ENCODE results near the gene AZIN2.
"Not testable (repeated sequence)": the region's sequence is repeated elsewhere in the genome, so short reads cannot be mapped to it uniquely, and the experiment has no call there.

AZIN2 gene

DNA sequence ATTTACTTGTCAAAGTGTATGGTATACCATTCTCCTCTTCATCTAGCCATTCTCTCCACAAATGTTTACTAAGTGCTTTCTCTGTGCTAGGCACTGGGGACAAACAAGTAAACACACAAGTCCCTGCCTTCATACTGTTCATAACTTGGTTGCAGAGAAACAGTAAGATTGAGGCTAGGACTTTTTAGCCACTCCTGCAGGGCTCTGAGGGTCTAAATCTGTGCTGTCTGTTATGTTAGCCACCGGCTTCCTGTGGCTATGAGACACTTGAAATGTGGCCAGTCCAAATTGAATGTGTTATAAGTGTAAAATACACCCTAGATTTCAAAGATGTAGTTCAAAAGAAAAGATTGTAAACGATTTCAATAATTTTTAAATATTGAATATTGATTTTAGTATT, 50.2 kb downstream of the AZIN2 start:
- DNase-seq (ENCODE audit: insufficient read length, low spot score) = no peak
- TF ChIP-seq PAX5 (IDR thresholded peaks at IDR 0.05; ENCODE audit: insufficient read depth, low read length, severe bottlenecking) (no peak), POU2F2 (IDR thresholded peaks at IDR 0.05; ENCODE audit: low read depth, low read length) (no peak), POLR2A (IDR thresholded peaks at IDR 0.05; ENCODE audit: low read depth, low read length) (no peak), SPI1 (IDR thresholded peaks at IDR 0.05; ENCODE audit: low read depth, low read length) (no peak), TAF1 (IDR thresholded peaks at IDR 0.05; ENCODE audit: low read depth, low read length) (no peak), POLR2AphosphoS5 (IDR thresholded peaks at IDR 0.05; ENCODE audit: low read depth, low read length) (no peak)
- FAIRE-seq = peak; percentile 33

DNA sequence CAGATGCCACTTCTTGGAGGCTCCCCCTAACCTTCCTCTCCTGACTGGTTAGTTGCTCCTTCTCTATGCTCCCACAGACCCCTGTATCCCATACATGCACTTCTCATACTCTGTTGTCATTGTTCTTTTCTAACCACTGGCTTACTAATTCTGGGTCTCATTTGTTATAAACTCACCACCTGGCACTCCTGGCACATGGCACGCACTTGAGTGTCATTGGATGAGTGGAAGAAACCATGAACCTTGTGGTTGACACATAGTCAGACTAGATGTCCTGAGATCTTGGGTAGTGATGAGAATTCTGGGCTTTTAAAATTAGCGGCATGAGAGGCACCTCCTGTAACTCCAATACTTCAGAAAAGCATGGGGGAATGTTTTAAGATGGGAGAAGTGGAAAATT, 51.6 kb downstream of the AZIN2 start:
- DNase-seq (ENCODE audit: insufficient read length, low spot score) (no peak), FAIRE-seq (no peak)
- TF ChIP-seq POLR2A (IDR thresholded peaks at IDR 0.05; ENCODE audit: low read depth, low read length) (no peak), POU2F2 (IDR thresholded peaks at IDR 0.05; ENCODE audit: low read depth, low read length) (no peak)

DNA sequence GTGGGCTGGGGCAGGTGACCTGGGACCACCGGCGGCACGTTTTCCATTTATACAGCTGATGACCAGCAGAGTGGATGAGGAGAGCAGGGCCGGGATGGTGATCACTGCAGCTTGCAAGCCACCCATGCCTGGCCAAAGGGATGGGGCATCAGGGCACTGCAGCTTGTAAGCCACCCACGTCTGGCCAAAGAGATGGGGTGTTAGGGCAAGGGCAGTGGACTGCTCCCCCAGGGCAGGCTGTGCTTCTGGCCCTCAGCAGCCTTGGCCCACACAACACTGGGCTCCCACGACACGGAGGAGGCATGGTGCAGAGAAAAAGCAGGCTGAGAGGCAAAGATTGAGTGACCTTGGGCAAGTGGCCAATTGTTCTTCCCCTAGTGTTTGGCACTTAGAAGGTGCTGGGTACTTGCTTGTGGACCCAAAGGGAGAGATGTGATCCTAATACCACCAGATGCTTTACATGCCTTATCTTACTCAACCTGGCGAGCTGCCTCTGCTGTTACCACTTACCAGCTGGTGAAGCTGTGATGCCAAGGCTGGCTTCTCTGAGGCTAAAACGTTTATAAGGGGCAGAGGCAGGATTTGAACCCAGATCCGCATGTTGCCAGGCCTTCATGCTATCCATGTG, 52.6 kb downstream of the AZIN2 start:
- DNase-seq (ENCODE audit: insufficient read length, low spot score) (no peak), FAIRE-seq (no peak)
- TF ChIP-seq TAF1 (IDR thresholded peaks at IDR 0.05; ENCODE audit: low read depth, low read length) (no peak), POLR2AphosphoS5 (IDR thresholded peaks at IDR 0.05; ENCODE audit: low read depth, low read length) (no peak), POU2F2 (IDR thresholded peaks at IDR 0.05; ENCODE audit: low read depth, low read length) (no peak), POLR2A (IDR thresholded peaks at IDR 0.05; ENCODE audit: low read depth, low read length) (no peak), PAX5 (IDR thresholded peaks at IDR 0.05; ENCODE audit: insufficient read depth, low read length, severe bottlenecking) (no peak), SPI1 (IDR thresholded peaks at IDR 0.05; ENCODE audit: low read depth, low read length) (no peak)

DNA sequence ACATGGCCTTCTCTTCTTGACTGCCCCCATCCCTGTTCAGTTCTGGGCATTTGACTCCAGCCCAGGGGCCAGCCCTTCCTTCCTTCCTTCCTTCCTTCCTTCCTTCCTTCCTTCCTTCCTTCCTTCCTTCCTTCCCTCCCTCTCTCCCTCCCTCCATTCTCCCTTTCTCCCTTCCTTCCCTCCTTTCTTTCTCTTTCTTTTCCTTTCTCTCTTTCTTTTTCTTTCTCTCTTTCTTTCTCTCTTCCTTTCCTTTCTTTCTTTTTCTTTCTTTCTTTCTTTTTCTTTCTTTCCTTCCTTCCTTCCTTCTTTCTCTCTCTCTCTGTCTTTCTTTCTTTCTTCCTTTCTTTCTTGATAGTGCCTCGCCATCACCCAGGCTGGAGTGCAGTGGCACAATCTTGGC, 55.1 kb downstream of the AZIN2 start:
- DNase-seq (ENCODE audit: insufficient read length, low spot score); FAIRE-seq: not testable (repeated sequence)

DNA sequence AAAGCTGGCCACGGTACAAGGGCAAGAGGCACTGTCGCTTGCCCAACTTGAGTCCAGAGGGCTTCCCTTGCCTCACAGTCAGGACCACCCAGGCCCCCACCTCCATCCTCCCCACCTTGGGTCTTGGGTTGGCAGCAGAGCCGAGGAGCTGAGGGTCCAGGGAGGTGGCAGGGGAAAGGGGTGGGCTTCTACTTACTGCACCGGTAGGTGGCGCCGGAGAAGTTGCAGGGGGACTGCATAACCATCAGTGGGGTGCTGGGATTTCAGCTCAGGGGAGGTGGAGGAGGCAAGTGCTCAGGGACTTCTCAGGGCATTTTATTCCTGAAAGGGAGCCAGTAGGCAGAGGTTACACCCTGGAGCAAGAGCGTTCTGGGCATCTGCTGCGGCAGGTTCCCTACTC, 56.8 kb downstream of the AZIN2 start:
- FAIRE-seq (peak; percentile 57), DNase-seq (ENCODE audit: insufficient read length, low spot score) (no peak)
- TF ChIP-seq TAF1 (IDR thresholded peaks at IDR 0.05; ENCODE audit: low read depth, low read length) (no peak), POU2F2 (IDR thresholded peaks at IDR 0.05; ENCODE audit: low read depth, low read length) (no peak), POLR2A (IDR thresholded peaks at IDR 0.05; ENCODE audit: low read depth, low read length) (no peak), SPI1 (IDR thresholded peaks at IDR 0.05; ENCODE audit: low read depth, low read length) (no peak)

DNA sequence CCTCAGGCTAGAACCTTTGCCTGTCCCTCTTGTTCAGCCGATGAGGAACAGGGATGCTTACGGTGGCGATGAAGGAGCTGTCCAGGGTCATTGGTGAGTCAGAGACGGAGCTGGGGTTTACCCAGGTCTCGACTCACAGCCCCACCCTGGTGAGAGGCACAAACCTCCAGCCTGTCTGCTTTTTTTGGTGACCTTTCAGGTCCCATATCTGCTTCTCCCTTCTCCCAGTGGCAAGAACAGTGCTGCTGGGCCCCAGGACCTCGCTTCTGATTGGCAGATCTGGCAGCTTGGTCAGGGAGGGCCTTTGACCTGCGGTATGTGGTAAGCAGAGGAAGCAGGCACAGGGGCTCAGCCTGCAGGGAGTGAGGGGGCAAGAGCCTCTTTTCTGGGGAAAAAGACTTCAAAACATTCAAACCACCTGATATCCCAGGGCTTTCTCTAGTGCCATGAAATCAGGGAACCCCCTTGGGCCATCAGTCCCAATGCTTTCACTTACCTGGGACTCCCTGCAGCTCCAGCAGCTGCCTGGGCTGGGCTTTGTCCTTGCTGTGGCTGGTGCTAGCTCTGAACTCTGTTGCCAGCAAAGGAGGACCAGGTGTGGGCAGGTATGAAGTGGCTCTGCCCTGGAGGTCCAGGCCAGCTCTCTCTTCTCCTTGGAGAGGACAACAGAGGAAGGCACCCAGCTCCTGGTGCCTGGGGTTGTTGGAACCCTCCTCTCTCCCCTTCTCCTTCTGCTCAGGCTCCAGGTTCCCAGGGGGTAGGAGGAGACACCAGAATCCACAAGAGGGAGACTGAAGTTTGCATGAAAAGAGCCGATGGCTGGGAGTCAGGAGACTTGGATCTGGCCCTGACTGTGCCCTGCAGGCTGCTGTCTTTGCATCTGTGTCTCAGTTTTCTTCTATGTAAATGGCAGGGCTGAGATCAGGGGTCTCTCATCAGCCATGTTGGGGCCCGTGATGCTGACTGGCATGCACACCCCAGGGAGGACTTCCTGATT, 59.5 kb downstream of the AZIN2 start:
- FAIRE-seq = no peak
- no peak for TF ChIP-seq SPI1 (IDR thresholded peaks at IDR 0.05; ENCODE audit: low read depth, low read length)
- TF ChIP-seq POU2F2 (IDR thresholded peaks at IDR 0.05; ENCODE audit: low read depth, low read length) = no peak
- TF ChIP-seq POLR2AphosphoS5 (IDR thresholded peaks at IDR 0.05; ENCODE audit: low read depth, low read length) = no peak
- no peak for TF ChIP-seq TAF1 (IDR thresholded peaks at IDR 0.05; ENCODE audit: low read depth, low read length)
- TF ChIP-seq PAX5 (IDR thresholded peaks at IDR 0.05; ENCODE audit: insufficient read depth, low read length, severe bottlenecking) = no peak
- TF ChIP-seq POLR2A (IDR thresholded peaks at IDR 0.05; ENCODE audit: low read depth, low read length) = no peak
- no peak for DNase-seq (ENCODE audit: insufficient read length, low spot score)

DNA sequence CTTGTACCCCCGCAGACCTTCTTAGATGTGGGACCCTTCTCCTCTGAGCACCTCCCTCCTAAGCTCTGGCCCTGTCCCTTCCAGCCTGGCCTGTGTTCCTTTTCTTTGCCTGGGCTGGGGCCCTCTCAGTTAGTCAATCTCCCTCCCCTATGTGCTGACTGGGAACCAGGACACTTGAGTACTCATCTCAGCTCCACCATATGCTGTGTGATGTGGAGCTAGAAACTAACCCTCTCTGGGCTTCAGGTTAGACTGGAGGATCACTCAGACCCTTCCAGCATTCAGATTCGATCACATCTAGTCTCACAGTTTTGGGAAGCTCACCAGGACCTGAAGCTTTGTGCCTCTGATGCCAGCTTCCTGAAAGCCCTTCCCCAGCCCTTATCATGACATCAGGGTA, 60.3 kb downstream of the AZIN2 start:
- DNase-seq (ENCODE audit: insufficient read length, low spot score) = no peak
- no peak for TF ChIP-seq POU2F2 (IDR thresholded peaks at IDR 0.05; ENCODE audit: low read depth, low read length)
- TF ChIP-seq SPI1 (IDR thresholded peaks at IDR 0.05; ENCODE audit: low read depth, low read length) = no peak
- TF ChIP-seq POLR2AphosphoS5 (IDR thresholded peaks at IDR 0.05; ENCODE audit: low read depth, low read length) = no peak
- TF ChIP-seq PAX5 (IDR thresholded peaks at IDR 0.05; ENCODE audit: insufficient read depth, low read length, severe bottlenecking) = no peak
- TF ChIP-seq TAF1 (IDR thresholded peaks at IDR 0.05; ENCODE audit: low read depth, low read length) = no peak
- no peak for TF ChIP-seq POLR2A (IDR thresholded peaks at IDR 0.05; ENCODE audit: low read depth, low read length)
- FAIRE-seq = no peak

DNA sequence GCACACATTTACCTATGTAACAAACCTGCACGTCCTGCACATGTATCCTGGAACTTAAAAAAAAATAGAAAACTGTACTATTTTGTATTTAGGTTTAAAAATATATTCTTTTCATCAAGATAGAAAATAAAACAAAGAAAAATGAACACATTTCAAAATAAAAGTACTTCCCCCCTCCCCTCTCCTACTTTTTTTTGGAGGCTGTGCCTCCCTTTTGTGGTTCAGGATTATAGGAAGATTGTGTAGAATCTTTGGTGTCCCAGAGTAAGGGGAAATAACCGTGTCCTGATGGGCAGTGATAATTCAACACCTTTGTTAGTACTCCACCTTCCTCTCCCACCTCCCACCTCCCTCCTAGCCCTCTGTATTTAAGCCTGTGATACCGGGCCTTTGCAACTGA, 60.8 kb downstream of the AZIN2 start:
- DNase-seq (ENCODE audit: insufficient read length, low spot score) (no peak), FAIRE-seq (no peak)
- TF ChIP-seq POLR2AphosphoS5 (IDR thresholded peaks at IDR 0.05; ENCODE audit: low read depth, low read length) (no peak), POLR2A (IDR thresholded peaks at IDR 0.05; ENCODE audit: low read depth, low read length) (no peak), PAX5 (IDR thresholded peaks at IDR 0.05; ENCODE audit: insufficient read depth, low read length, severe bottlenecking) (no peak), SPI1 (IDR thresholded peaks at IDR 0.05; ENCODE audit: low read depth, low read length) (no peak), TAF1 (IDR thresholded peaks at IDR 0.05; ENCODE audit: low read depth, low read length) (no peak), POU2F2 (IDR thresholded peaks at IDR 0.05; ENCODE audit: low read depth, low read length) (no peak)

DNA sequence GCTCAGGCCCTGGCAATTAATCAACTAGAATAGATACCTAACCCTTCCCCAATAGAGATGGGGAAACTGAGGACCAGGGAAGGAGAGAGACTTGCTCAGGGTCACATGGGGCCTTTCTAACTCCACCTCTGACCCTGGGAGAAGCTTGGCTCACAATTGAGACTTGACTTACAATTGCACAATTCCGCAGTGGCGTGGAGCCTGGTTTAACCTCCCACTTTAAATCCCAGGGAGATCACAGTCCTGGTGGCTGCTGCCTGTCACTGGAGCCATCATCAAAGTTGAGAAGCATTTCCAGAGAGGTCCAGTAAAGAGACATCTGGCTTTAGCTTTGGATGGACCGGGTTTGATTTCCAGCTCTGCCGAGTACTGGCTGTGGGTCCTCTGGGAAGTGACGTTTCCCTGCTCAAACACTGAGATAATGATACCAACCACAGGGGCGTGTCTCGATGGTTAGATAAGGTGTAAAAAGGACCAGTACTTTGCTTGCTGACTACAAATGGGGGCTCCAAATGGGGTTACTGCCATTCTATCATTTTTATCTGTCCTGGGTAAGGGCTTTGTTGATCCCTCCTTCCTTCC, 61.6 kb downstream of the AZIN2 start:
- TF ChIP-seq POLR2A (IDR thresholded peaks at IDR 0.05; ENCODE audit: low read depth, low read length) (no peak), POLR2AphosphoS5 (IDR thresholded peaks at IDR 0.05; ENCODE audit: low read depth, low read length) (no peak), PAX5 (IDR thresholded peaks at IDR 0.05; ENCODE audit: insufficient read depth, low read length, severe bottlenecking) (no peak), TAF1 (IDR thresholded peaks at IDR 0.05; ENCODE audit: low read depth, low read length) (no peak), SPI1 (IDR thresholded peaks at IDR 0.05; ENCODE audit: low read depth, low read length) (no peak), POU2F2 (IDR thresholded peaks at IDR 0.05; ENCODE audit: low read depth, low read length) (no peak)
- no peak for DNase-seq (ENCODE audit: insufficient read length, low spot score)
- FAIRE-seq = no peak

All from GM12891 (cell line).